Large intestine (tissue), 12 donors: ENCODE results near the gene TGFBR3L. TPM values are rescaled to one million over a fixed set of nuclear protein-coding genes. Genes with fewer than 3 reads are reported as not detected.

Source experiments
- DNase-seq, 2 donors: peaks; one replicate each; pipeline versions ENCODE4 v3.0.0 to v3.0.0-alpha.2; 2013
- H3K27ac ChIP-seq: one replicate; pipeline ENCODE4 v1.5.1; 2013; ENCODE audit warnings: low read length
- H3K27me3 ChIP-seq: 2 replicates; pipeline ENCODE4 v1.6.1; 2013; ENCODE audit warnings: low read length; ENCODE audit not compliant: control insufficient read depth, insufficient read depth
- H3K36me3 ChIP-seq: 2 replicates; pipeline ENCODE4 v1.6.1; 2013; ENCODE audit warnings: low read length; ENCODE audit not compliant: control insufficient read depth, insufficient read depth
- H3K4me1 ChIP-seq: one replicate; pipeline ENCODE4 v1.6.1; 2013; ENCODE audit warnings: low read length; ENCODE audit not compliant: control insufficient read depth, insufficient read depth
- H3K4me3 ChIP-seq: one replicate; pipeline ENCODE4 v1.5.1; 2013; ENCODE audit warnings: low read length
- H3K9me3 ChIP-seq: one replicate; pipeline ENCODE4 v1.6.1; 2013; ENCODE audit warnings: mild to moderate bottlenecking, low read depth, low read length, moderate library complexity; ENCODE audit not compliant: control insufficient read depth
- WGBS: methylation state at CpG from one replicate; pipeline ENCODE4 v1.1.5; 2013; ENCODE audit warnings: low lambda C conversion rate; ENCODE audit not compliant: insufficient coverage; 5-methylcytosine and 5-hydroxymethylcytosine counted together
- long read RNA-seq, 11 donors: transcript quantifications; one replicate each; lab custom pipeline, GENCODE V29; 2026
- polyA plus RNA-seq: library from polyadenylated mRNA; unstranded; fragments of 120-200 nt; gene quantifications from one replicate; pipeline ENCODE4 v1.2.1, GENCODE V29; 2013

TGFBR3L gene
- polyA plus RNA-seq: 1.4 TPM
- long read RNA-seq, donor 1: 0 reads
- long read RNA-seq, donor 2: 0 reads
- long read RNA-seq, donor 3: 0 reads
- long read RNA-seq, donor 4: 0 reads
- long read RNA-seq, donor 5: 0 reads
- long read RNA-seq, donor 6, partial matches to known transcripts: 0 of 5 reads
- long read RNA-seq, donor 6, other reads (novel, unspliced or antisense): 5 of 5 reads
- long read RNA-seq, donor 7: 0 reads
- long read RNA-seq, donor 8: 0 reads
- long read RNA-seq, donor 9: 0 reads
- long read RNA-seq, donor 10: 0 reads
- long read RNA-seq, donor 11: 0 reads

DNA sequence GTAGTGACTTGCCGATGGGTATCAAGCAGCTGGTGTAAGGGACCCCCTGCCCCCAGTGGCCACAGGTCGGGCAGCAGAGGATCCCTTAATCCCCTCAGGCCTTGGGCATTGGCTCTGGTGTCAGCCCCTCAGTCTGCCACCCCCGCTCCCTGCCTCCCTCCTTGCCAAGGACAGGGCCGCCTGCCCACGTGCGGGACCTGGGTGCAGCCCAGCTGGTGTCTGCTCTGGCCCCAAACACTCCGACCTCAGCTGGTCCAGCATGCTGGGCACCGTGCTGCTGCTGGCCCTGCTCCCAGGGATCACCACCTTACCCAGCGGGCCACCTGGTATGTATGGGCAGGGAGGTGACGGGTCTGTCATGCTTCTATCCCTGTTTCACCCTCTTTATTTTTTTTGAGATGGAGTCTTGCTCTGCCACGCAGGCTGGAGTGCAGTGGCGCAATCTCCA is at the start of gene TGFBR3L:
Gene TGFBR3L, plus strand, starts transcription at position 233 of the 448 bp plus-strand sequence.
- DNase-seq: no peak
- H3K36me3 ChIP-seq: peaks cover 36% of the 10 kb centered on the region
- H3K27me3 ChIP-seq: peaks cover 51% of the 10 kb centered on the region
- H3K4me3 ChIP-seq: no peak within 1 kb of the TSS
- H3K4me1 ChIP-seq: peaks cover 24% of the 10 kb centered on the region
- WGBS: no CpG with 5 or more reads among the region's 12 CpGs
- no peak within 1 kb of the TSS for H3K27ac ChIP-seq
- peaks cover 11% of the 10 kb centered on the region for H3K9me3 ChIP-seq

DNA sequence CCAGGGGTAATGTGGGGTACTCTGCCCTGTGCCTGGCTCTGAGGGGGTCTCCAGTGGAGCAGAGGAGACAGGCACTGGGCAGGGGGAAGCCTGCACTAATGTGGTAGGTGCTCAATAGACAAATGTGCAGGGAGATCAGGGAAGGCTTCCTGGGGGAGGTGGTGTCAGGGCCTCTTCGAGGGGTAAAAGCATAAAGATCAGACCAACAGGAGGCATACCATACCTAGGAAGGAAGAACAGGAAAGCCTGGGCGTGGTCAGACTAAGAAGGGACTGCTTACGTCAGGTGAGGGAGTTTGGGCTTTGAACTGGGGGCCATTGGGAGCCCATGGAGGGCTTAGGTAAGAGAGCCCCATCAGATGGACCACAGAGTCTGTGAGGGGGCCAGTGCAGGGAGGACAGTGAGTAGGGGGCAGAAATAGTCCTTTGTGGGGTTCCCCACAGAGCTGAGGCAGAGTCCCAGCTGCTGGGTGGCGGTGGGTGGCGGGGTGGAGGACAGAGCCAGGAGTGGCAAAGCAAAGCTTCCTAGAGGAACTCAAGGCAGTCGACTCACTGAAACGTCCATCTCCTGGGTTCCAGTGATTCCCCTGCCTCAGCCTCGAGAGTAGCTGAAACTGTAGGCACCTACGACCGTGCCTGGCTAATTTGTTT is 49.2 kb upstream of the TGFBR3L start:
- no CpG with 5 or more reads among the region's 10 CpGs for WGBS
- H3K36me3 ChIP-seq: peaks cover 2% of the 10 kb centered on the region
- no peak overlapping the region for H3K4me3 ChIP-seq
- H3K9me3 ChIP-seq: peaks cover 17% of the 10 kb centered on the region
- H3K4me1 ChIP-seq: peaks cover 24% of the 10 kb centered on the region
- DNase-seq: no peak
- no peak overlapping the region for H3K27ac ChIP-seq
- peaks cover 62% of the 10 kb centered on the region for H3K27me3 ChIP-seq

DNA sequence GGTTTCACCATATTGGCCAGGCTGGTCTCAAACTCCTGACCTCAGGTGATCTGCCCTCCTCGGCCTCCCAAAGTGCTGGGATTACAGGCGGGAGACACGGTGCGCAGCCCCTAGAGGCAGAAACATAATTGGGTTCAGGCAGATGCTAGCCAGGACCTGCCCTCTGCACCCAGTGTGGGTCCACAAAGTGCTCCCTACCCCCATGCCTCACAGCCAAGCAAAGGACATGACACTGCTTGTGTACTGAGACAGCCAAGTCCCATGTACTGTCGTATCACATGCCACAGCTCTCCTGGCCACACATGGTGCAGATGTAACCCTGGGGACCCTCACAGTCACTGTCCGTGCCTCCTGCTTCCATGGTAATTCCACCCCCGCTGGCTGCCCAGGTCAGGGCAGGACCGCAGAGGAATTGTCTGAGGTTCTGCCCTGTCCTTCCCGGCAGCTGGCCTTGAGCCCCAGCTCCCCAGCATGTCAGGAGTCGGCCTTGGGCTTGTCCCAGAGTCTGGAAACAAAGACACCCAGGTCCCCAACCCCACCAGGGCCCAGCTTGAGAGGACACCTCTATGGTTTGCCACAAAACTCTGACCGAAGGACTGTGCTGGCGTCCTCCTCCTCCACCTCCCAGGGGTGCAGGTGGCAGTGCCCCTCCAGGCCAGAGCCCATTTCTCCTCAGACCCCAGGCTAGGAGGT is 48.1 kb upstream of the TGFBR3L start:
- Histone ChIP-seq H3K4me1 (peaks cover 24% of the 10 kb centered on the region), H3K4me3 (no peak overlapping the region), H3K9me3 (peaks cover 19% of the 10 kb centered on the region), H3K36me3 (no peaks in the 10 kb centered on the region), H3K27ac (no peak overlapping the region), H3K27me3 (peaks cover 51% of the 10 kb centered on the region)
- DNase-seq: no peak
- WGBS: no CpG with 5 or more reads among the region's 12 CpGs

DNA sequence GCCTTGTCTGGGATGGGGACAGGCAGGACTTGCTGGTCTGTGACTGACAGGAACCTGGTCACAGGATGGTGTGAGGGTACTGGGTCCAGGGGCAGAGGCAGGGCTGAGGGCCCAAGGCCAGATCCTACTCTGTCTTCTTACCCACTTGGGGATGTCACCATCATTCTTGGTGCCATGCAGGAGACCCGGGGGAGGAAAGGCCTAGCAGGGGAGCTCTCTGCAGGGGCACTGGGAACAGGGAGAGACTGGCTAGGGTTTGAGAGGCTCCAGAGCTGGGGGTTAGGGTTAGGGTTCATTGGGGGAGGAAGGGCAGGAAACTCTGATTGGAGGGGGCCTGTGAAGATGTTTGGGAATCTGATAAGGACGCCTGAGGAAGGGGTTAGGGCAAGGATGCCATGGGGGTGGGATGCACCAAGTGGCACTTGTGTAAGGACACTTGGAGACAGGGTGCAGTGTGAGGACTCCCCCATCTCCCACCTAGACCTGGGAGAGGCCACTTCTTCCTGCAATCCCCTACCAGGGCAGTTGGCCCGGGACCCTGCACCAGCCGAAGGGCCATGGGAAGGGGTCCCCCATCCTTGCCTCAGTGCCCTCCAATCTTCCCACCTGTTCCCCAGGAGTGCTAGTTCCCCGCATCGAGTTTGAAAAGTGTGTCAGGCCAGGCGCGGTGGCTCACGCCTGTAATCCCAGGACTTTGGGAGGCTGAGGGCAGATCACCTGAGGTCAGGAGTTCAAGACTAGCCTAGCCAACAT is 47.4 kb upstream of the TGFBR3L start:
- DNase-seq: no peak
- no peak overlapping the region for H3K27ac ChIP-seq
- H3K36me3 ChIP-seq: no peaks in the 10 kb centered on the region
- peaks cover 20% of the 10 kb centered on the region for H3K9me3 ChIP-seq
- peaks cover 48% of the 10 kb centered on the region for H3K27me3 ChIP-seq
- H3K4me1 ChIP-seq: peaks cover 24% of the 10 kb centered on the region
- WGBS: no CpG with 5 or more reads among the region's 9 CpGs
- H3K4me3 ChIP-seq: no peak overlapping the region

DNA sequence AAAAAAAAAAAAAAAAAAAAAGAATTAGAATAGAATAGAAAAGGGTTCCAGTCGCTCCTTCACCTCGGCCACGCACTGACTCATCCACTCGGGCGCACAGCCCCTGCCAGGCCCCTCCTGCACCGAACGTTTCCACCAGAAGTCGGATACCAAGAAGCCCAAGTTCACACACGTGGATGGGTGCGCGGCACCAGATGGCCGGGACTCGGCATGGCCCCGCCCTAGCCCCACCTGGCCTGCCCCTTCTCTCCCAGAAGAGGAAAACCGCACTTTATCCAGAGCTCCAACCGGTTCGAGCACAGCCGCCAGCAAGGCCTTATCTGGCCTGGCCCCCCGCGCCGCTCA is 46.3 kb upstream of the TGFBR3L start:
- no peak for DNase-seq
- peak overlapping the region; percentile 41 for H3K4me3 ChIP-seq
- peaks cover 19% of the 10 kb centered on the region for H3K9me3 ChIP-seq
- no CpG with 5 or more reads among the region's 21 CpGs for WGBS
- H3K4me1 ChIP-seq: peaks cover 24% of the 10 kb centered on the region
- H3K36me3 ChIP-seq: no peaks in the 10 kb centered on the region
- no peak overlapping the region for H3K27ac ChIP-seq
- H3K27me3 ChIP-seq: peaks cover 54% of the 10 kb centered on the region

DNA sequence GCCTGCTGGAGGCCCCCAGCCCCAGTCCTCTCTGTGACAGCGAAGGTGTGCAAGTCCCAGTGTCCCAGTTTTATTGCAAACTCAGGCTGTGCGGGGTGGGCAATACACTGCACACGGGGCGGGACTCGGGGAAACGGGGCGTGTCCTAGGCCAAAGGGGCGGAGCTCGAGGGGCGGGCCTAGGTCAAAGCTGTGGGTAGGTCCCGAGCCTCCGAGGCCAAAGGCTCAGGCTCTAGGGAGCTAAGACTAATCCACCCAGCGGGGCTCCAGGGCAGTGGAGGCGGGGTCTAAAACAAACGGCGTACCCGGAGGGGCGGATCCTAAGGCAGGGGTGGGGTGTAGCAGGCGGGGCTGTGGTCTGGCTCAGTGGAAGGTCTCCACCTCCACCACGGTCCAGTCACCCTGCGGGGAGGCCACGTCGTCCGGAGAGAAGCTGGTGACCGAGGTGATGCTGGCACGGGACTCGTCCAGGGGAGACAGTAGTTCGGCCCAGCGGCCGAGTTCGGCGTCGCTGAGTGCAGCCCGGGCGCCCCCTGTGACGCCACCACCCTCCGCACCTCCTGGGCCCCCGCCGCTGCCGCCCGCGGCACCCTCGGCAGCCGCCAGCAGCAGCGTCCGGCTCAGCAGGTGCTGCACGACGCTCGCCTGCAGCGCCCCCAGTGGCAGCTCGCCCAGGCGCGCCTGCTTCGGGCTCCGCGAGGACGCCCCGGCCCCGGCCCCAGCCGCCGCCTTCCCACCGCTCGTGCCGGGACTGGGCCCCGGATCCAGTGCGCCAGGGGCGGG is 45.8 kb upstream of the TGFBR3L start:
- peaks cover 24% of the 10 kb centered on the region for H3K4me1 ChIP-seq
- H3K27ac ChIP-seq: peak overlapping the region; percentile 78
- no CpG with 5 or more reads among the region's 67 CpGs for WGBS
- no peaks in the 10 kb centered on the region for H3K36me3 ChIP-seq
- H3K27me3 ChIP-seq: peaks cover 54% of the 10 kb centered on the region
- peaks cover 18% of the 10 kb centered on the region for H3K9me3 ChIP-seq
- DNase-seq: peak; percentile 90
- H3K4me3 ChIP-seq: peak overlapping the region; percentile 41

DNA sequence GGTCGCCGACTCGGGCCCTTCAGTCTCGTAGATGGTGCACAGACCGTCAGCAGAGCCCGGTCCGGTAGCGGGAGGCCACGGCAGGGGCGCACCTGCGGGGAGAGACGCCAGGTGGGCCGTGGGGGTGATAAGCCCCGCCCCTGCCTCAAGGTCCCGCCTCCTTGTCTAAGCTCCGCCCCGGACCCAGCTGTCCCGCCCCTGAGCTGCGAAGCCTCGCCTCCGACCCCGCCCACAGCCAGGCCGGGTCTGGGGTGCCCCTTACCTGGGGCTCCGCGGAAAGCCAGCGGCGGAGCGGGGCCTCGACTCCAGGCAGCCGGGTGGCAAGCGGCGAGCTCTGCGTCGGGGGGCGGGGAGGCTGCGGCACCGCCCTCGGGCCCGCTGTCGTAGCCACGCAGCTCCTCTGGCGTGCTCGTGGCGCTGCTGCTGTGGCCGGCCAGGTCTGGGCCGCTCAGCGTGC is 45.1 kb upstream of the TGFBR3L start:
- WGBS: no CpG with 5 or more reads among the region's 47 CpGs
- peaks cover 52% of the 10 kb centered on the region for H3K27me3 ChIP-seq

DNA sequence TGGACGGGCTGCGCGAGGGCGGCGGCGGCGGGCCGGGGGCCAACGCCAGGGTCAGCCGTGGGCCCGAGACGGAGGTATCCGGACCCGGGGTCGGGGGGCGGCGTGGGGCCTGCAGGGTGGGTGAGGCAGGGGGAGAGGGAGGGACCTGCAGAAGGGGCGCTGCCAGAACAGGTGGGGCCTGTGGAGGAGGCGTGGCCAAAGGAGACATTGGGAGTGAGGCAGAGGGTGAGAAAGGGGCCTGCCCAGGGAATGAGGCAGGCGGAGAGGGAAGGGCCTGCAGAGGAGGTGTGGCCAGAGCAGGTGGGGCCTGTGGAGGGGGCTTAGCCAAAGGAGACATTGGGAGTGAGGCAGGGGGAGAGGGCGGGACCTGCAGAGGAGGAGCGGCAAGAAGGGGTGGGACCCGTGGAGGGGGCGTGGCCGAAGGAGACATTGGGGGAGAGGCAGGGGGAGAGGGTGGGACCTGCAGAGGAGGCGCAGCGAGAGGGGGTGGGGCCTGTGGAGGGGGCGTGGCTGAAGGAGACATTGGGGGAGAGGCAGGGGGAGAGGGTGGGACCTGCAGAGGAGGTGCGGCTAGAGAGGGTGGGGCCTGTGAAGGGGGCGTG is 44.6 kb upstream of the TGFBR3L start:
- no peak overlapping the region for H3K27ac ChIP-seq
- H3K27me3 ChIP-seq: peaks cover 52% of the 10 kb centered on the region
- H3K36me3 ChIP-seq: no peaks in the 10 kb centered on the region
- H3K4me1 ChIP-seq: peaks cover 28% of the 10 kb centered on the region
- no CpG with 5 or more reads among the region's 30 CpGs for WGBS
- DNase-seq: peak in 1 of 2 donors; percentile 47
- no peak overlapping the region for H3K4me3 ChIP-seq
- peaks cover 12% of the 10 kb centered on the region for H3K9me3 ChIP-seq

More for the DNA sequence above, 45.1 kb upstream of the TGFBR3L start:
- Histone ChIP-seq H3K4me3 (peak overlapping the region; percentile 31), H3K4me1 (peaks cover 26% of the 10 kb centered on the region), H3K9me3 (peaks cover 14% of the 10 kb centered on the region), H3K36me3 (no peaks in the 10 kb centered on the region), H3K27ac (peak overlapping the region; percentile 62)
- DNase-seq: peak in 1 of 2 donors; percentile 51

DNA sequence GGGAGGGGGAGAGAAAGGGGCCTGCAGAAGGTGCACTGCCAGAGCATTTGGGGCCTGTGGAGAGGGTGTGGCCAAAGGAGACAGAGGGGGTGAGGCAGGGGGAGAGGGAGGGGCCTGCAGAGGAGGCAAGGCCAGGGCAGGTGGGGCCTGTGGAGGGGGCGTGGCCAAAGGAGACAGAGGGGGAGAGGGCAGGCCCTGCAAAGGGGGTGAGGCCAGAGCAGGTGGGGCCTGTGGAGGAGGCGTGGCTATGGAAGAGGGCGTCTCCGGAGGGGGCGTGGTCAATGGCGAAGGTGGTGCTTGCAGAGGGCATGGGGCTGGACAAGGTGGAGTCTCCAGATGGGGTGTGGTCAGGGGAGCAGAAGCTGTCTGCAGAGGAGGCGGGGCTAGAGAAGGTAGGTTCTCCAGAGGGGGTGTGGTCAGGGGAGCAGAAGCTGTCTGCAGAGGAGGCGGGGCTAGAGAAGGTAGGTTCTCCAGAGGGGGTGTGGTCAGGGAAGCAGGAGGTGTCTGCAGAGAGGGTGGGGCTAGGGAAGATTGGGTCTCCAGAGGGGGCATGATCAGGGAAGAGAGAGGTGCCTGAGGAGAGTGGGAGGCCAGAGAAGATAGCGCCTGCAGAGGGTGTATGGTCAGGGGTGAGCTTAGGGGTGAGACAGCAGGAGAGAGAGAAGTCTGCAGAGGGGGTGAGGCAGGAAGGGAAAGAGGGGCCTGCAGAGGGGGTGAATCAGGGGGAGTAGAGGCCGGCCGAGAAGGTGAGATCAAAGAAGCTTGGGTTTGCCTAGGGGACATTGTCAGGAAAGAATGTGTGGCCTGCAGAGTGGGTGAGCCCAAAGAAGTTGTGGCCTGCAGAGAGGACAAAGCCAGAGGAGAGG is 43.8 kb upstream of the TGFBR3L start:
- peak; percentile 58 to 64 for DNase-seq
- H3K9me3 ChIP-seq: peaks cover 12% of the 10 kb centered on the region
- no peak overlapping the region for H3K4me3 ChIP-seq
- H3K36me3 ChIP-seq: no peaks in the 10 kb centered on the region
- WGBS: no CpG with 5 or more reads among the region's 11 CpGs
- peaks cover 28% of the 10 kb centered on the region for H3K4me1 ChIP-seq
- H3K27ac ChIP-seq: peak overlapping the region; percentile 8
- peaks cover 49% of the 10 kb centered on the region for H3K27me3 ChIP-seq
